Sigmoid colon (tissue), 4 donors: Measurements from ENCODE around the gene SYK.

Source experiments
- EP300 ChIP-seq, 4 donors: sonication (generic); formaldehyde crosslinking; IDR thresholded peaks; one replicate each; pipeline ENCODE4 v1.6.1; 2017; ENCODE audit warnings: antibody characterized with exemption in 4 of 4
- POLR2A ChIP-seq, 2 donors: fragments of 450-650 bp; IDR thresholded peaks; one replicate each; pipeline ENCODE4 v1.6.1; 2016; ENCODE audit warnings: antibody characterized with exemption in 2 of 2, mild to moderate bottlenecking in 2 of 2, moderate library complexity in 2 of 2
- TF ChIP-seq, protein P1 (sequence below), 4 experiments: fragments of 450-650 bp in 3 of 4; fragments of 200-600 bp in 1 of 4; IDR thresholded peaks; one replicate each; pipeline ENCODE4 v1.5.1; 2016 to 2019; ENCODE audit warnings: antibody characterized with exemption in 4 of 4, mild to moderate bottlenecking in 3 of 4, moderate library complexity in 2 of 4

DNA sequence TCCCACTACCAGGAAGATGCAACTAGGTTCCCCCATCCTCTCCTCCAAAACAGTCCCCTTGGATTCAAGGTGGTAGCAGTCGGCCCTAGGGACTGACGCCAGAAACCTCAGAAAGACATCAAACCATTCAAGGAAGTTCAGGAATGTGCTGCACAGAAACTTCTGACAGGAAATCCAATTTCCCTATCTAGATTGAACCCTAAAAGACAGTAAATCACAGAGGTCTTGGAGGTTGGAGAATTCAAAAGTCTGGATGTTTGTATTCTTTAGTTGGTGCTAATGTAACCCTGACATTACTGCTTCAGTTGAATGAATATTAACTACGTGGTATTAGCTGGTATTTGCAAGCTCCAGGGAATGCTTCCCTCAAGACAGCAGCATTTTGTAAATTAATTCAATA is 125.3 kb downstream of the SYK start:
- no peak for TF ChIP-seq EP300 (IDR thresholded peaks at IDR 0.05)
- TF ChIP-seq, protein P1, sequence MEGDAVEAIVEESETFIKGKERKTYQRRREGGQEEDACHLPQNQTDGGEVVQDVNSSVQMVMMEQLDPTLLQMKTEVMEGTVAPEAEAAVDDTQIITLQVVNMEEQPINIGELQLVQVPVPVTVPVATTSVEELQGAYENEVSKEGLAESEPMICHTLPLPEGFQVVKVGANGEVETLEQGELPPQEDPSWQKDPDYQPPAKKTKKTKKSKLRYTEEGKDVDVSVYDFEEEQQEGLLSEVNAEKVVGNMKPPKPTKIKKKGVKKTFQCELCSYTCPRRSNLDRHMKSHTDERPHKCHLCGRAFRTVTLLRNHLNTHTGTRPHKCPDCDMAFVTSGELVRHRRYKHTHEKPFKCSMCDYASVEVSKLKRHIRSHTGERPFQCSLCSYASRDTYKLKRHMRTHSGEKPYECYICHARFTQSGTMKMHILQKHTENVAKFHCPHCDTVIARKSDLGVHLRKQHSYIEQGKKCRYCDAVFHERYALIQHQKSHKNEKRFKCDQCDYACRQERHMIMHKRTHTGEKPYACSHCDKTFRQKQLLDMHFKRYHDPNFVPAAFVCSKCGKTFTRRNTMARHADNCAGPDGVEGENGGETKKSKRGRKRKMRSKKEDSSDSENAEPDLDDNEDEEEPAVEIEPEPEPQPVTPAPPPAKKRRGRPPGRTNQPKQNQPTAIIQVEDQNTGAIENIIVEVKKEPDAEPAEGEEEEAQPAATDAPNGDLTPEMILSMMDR (IDR thresholded peaks at IDR 0.05): no peak
- no peak for TF ChIP-seq POLR2A (IDR thresholded peaks at IDR 0.05)
